DMS79 treated with DMSO at 0.1 percent for 48 hours (cell line): ENCODE measurements around the gene WNT3.
"Not testable (repeated sequence)": the region's sequence is repeated elsewhere in the genome, so short reads cannot be mapped to it uniquely, and the experiment has no call there.

ENCODE experiments used
- DNase-seq: peaks from one replicate; lab custom pipeline; 2025; lab: John Stamatoyannopoulos, UW

The WNT3 gene

GRCh38 chr17:46818316-46818928 is at the start of gene WNT3:
Gene WNT3 (minus strand): TSS chr17:46818692. CDS start chr17:46818597, 95 bp downstream.
- peak; percentile 22 for DNase-seq

- no peak for DNase-seq
These were observed 48.3 kb upstream of the WNT3 start for GRCh38 chr17:46866747-46867146.

GRCh38 chr17:46866325-46866724 is 47.8 kb upstream of the WNT3 start:
- no peak for DNase-seq

- no peak for DNase-seq
These were observed 46.6 kb upstream of the WNT3 start for GRCh38 chr17:46865100-46865499.

GRCh38 chr17:46863383-46864121 is 45.1 kb upstream of the WNT3 start:
- DNase-seq, result no peak

GRCh38 chr17:46862949-46863348 is 44.5 kb upstream of the WNT3 start:
- no peak for DNase-seq

- DNase-seq, result no peak
These were observed 41.5 kb upstream of the WNT3 start for GRCh38 chr17:46859996-46860395.

- DNase-seq, result no peak
These were observed 39.1 kb upstream of the WNT3 start for GRCh38 chr17:46857600-46857999.

GRCh38 chr17:46854948-46855347 is 36.5 kb upstream of the WNT3 start:
- no peak for DNase-seq

GRCh38 chr17:46854515-46854914 is 36.0 kb upstream of the WNT3 start:
- no peak for DNase-seq

GRCh38 chr17:46853896-46854444 is 35.5 kb upstream of the WNT3 start:
- DNase-seq, result no peak

- peak; percentile 51 for DNase-seq
These were observed 32.7 kb upstream of the WNT3 start, which contains the start of gene WNT9B for GRCh38 chr17:46851029-46851741. Gene WNT9B (plus strand): TSS chr17:46851583. CDS start chr17:46851639, 56 bp downstream.

- no peak for DNase-seq
These were observed 32.2 kb upstream of the WNT3 start for GRCh38 chr17:46850688-46851028.

- DNase-seq, result no peak
These were observed 30.0 kb upstream of the WNT3 start for GRCh38 chr17:46848534-46848933.

- DNase-seq, result no peak
These were observed 29.0 kb upstream of the WNT3 start for GRCh38 chr17:46847204-46848191.

- no peak for DNase-seq
These were observed 24.3 kb upstream of the WNT3 start for GRCh38 chr17:46842835-46843234.

- DNase-seq, result no peak
These were observed 23.3 kb upstream of the WNT3 start for GRCh38 chr17:46841561-46842379.

- DNase-seq, result not testable (repeated sequence)
These were observed 22.1 kb upstream of the WNT3 start for GRCh38 chr17:46840596-46840995.

- DNase-seq, result no peak
These were observed 20.7 kb upstream of the WNT3 start for GRCh38 chr17:46839211-46839610.

- DNase-seq, result no peak
These were observed 19.0 kb upstream of the WNT3 start for GRCh38 chr17:46837521-46837920.

GRCh38 chr17:46836500-46836899 is 18.0 kb upstream of the WNT3 start:
- no peak for DNase-seq
